Activated CD4-positive, CD25-positive, alpha-beta regulatory T cell (primary cell): ENCODE data around the gene PLG.
"Not testable (repeated sequence)": the region's sequence is repeated elsewhere in the genome, so short reads cannot be mapped to it uniquely, and the experiment has no call there.

ENCODE experiments used
- DNase-seq, 4 experiments: peaks; one replicate each; lab custom pipeline; 2025; lab: John Stamatoyannopoulos, UW

PLG gene

DNA sequence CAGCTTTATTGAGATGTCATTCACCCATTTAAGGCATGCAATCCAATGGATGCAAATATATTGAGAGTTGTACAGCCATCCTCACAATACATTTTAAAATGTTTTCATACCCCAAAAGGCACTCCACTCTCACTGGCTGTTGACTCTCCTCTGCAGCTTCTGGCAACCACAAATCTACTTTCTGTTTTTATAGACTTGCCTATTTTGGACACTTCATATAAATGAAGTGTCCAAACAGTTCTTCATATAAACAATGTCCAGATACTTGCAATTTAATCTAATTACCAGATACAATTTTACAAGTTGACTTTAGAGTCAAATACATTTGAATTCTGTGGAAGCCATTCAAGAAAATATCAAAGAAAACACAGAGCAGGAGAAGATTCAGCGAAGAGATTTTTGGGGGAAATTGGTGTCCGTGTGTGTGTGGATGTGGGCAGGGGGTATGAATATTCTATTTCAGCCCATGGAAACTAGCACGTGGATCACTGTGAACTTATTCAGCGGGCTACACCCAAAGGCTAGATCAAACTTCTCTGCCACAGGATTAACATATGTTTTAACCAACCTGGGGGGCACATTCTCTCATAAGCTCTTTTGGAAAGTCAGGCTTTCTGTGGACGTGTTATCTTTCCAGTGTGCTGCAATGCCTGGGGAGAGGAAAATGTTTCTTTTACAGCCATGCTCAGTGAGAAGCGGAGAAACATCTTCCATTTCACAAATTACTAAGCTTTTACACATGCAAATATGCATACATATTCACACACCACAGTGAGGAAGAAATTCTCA is 73.9 kb downstream of the PLG start:
- DNase-seq = no peak

DNA sequence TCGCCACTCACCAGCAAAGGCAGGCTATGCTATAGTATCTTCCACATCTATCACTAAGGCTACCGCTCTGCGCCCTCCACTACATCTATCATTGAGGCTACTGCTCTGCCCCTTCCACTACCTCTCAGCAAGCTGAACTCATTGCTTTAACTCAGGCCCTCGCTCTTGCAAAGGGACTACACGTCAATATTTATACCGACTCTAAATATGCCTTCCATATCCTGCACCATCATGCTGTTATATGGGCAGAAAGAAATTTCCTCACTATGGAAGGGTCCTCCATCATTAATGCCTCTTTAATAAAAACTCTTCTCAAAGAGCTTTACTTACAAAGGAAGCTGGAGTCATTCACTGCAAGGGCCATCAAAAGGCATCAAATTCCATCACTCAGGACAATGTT is 77.1 kb downstream of the PLG start:
- not testable (repeated sequence) for DNase-seq

DNA sequence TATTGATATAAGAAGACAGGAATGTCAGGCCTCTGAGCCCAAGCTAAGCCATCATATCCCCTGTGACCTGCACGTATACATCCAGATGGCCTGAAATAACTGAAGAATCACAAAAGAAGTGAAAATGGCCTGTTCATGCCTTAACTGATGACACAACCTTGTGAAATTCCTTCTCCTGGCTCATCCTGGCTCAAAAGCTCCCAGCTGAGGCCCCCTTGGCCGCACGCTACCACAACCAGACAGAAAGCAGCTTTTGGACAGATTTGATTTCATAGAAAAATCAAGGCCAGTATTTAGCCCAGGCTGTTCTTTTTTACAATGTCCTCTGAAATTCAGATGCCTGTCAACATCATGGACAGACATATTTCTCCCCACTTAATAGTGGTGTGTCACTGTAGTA is 78.6 kb downstream of the PLG start:
- DNase-seq = not testable (repeated sequence)

GRCh38 chr6:160781298-160781697 is 79.3 kb downstream of the PLG start:
- no peak for DNase-seq

GRCh38 chr6:160782228-160782627 is 80.2 kb downstream of the PLG start:
- no peak for DNase-seq

- DNase-seq = no peak
Measured at GRCh38 chr6:160783741-160784140, 81.7 kb downstream of the PLG start.

DNA sequence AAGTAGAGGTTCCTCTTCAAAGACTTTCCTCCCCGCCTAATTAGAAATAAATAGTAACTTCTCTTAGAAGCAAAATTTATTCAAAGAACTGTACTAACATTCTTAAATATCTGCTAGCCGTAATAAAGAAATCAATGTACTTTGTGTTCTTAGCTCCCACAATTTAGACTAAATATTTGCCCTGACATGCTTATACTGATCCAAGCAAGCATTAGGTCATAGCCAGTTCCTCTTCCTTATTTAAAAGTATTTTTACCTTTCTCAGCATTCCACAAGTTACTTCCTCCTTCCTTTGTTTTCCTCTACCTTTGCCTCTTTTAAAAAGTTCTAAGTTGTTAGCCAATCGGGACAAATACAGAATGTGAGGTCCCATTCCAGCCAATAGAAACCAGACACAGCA is 86.1 kb downstream of the PLG start:
- DNase-seq = not testable (repeated sequence)

GRCh38 chr6:160788806-160789205 is 86.8 kb downstream of the PLG start:
- DNase-seq = no peak

DNA sequence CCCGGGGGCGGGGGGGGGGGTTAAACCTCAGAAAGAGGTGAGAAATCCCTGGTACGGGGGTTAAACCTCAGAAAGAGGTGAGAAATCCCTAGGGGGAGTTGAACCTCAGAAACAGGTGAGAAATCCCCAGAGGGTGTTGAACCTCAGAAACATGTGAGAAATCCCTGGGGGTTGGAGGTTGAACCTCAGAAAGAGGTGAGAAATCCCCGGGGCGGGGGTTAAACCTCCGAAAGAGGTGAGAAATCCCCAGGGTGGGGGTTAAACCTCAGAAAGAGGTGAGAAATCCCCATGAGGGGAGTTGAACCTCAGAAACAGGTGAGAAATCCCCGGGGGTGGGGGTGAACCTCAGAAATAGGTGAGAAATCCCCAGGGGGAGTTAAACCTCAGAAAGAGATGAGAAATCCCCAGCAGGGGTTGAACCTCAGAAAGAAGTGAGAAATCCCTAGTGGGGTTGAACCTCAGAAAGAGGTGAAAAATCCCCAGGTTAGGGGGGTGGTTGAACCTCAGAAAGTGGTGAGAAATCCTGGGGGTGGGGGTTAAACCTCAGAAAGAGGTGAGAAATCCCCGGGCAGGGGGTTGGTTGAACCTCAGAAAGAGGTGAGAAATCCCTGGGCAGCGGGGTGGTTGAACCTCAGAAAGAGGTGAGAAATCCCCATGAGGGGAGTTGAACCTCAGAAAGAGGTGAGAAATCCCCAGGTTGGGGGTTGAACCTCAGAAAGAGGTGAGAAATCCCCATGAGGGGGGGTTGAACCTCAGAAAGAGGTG is 87.4 kb downstream of the PLG start:
- DNase-seq = peak in 1 of 4 experiments; percentile 1

DNA sequence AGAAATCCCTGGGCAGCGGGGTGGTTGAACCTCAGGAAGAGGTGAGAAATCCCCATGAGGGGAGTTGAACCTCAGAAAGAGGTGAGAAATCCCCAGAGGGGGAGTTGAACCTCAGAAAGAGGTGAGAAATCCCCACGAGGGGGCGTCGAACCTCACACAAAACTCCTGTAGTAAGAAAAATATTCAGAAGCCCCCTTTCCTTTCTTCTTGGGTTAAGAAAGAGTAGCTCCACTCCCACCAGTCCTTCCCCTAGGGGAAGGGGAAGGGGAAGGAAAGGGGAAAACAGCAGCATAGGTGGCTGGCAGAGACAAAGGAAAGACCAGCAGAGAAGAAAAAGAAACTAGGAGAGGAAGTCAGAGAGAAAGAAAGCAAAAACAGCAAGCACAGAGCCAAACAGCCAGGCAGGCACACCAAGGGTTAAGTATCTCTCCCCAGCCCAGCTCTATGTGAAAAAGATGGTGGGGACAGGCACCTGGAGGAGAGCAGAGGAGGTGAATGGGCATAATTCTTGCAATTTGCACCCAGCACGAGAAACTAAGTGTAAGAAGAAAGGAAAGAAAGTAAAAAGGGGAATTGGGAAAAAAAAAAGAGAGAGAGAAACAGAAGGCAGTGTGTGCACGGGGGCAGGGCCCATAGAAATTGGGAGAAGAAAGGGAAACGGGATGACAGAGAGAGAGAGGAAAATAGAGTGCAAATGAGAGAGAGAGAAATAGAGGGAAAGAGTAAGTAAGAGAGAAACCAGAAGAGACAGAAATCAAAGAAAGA is 88.2 kb downstream of the PLG start:
- no peak for DNase-seq

DNA sequence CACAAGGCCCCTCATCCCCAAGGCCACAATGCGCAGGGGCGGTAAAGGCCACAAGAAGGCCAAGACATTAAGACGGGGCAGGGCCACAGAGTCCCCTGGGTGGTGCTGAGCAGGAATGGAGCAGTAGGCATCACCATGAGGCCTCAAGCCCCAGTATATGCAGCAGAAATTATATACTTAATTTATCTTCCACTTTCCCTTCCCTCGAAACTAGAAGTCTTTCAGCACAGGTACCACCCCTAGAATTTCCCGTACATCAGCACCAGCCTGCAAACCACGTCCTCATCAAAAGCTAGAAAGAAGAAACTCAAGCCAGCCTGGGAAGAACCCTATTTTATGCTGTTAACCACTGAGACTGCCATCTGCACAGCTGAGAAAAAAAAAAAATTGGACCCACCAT is 89.4 kb downstream of the PLG start:
- no peak for DNase-seq

- no peak for DNase-seq
Measured at GRCh38 chr6:160791981-160792418, 90.0 kb downstream of the PLG start.

GRCh38 chr6:160792708-160793107 is 90.7 kb downstream of the PLG start:
- no peak for DNase-seq

- no peak for DNase-seq
Measured at GRCh38 chr6:160793652-160794051, 91.6 kb downstream of the PLG start.

- no peak for DNase-seq
Measured at GRCh38 chr6:160795721-160796120, 93.7 kb downstream of the PLG start.

GRCh38 chr6:160798625-160799024 is 96.6 kb downstream of the PLG start:
- no peak for DNase-seq

DNA sequence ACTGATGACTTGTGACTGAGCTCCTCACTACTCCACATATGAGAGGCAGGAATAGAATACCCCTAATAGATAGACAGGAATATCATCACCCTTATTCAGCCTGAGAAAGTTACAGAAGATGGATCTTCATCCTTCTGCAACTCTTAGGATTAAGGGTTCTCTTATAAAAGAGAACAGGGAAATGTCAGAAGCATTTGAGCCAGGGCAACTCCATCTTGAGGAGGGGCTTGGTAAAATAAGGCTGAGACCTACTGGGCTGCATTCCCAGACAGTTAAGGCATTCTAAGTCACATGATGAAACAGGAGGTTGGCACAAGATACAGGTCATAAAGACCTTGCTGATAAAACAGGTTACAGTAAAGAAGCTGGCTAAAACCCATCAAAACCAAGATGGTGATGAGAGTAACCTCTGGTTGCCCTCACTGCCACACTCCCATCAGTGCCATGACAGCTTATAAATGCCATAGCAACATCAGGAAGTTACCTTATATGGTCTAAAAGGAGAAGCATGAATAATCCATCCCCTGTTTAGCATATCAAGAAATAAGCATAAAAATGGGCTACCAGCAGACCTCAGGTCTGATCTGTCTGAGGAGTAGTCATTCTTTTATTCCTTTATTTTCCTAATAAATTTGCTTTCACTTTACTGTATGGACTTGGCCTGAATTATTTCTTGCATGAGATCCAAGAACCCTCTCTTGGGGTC is 97.9 kb downstream of the PLG start:
- no peak for DNase-seq

- DNase-seq = no peak
Measured at GRCh38 chr6:160801418-160801817, 99.4 kb downstream of the PLG start.

GRCh38 chr6:160802049-160802448 is 100.0 kb downstream of the PLG start:
- DNase-seq = not testable (repeated sequence)
